HTR-8/SVneo (cell line): ENCODE results near the gene TNPO3.
"Not testable (repeated sequence)": the region's sequence is repeated elsewhere in the genome, so short reads cannot be mapped to it uniquely, and the experiment has no call there.

Experiments used
- DNase-seq: peaks from one replicate; pipeline ENCODE4 v3.0.0; 2011; ENCODE audit warnings: low spot score, mixed read lengths; ENCODE audit not compliant: insufficient read length
- FAIRE-seq: peaks from 2 replicates; lab custom pipeline; 2011; peaks lifted over from hg19 to GRCh38; lab: Jason Lieb, UNC

Gene TNPO3

GRCh38 chr7:128943251-128943650, 111.7 kb downstream of the TNPO3 start:
- DNase-seq, FAIRE-seq: not testable (repeated sequence)

GRCh38 chr7:128941946-128942526, 112.9 kb downstream of the TNPO3 start:
- DNase-seq (no peak), FAIRE-seq (no peak)

- FAIRE-seq: no peak
- DNase-seq: no peak
Observed at GRCh38 chr7:128941323-128941890, 113.5 kb downstream of the TNPO3 start.

DNA sequence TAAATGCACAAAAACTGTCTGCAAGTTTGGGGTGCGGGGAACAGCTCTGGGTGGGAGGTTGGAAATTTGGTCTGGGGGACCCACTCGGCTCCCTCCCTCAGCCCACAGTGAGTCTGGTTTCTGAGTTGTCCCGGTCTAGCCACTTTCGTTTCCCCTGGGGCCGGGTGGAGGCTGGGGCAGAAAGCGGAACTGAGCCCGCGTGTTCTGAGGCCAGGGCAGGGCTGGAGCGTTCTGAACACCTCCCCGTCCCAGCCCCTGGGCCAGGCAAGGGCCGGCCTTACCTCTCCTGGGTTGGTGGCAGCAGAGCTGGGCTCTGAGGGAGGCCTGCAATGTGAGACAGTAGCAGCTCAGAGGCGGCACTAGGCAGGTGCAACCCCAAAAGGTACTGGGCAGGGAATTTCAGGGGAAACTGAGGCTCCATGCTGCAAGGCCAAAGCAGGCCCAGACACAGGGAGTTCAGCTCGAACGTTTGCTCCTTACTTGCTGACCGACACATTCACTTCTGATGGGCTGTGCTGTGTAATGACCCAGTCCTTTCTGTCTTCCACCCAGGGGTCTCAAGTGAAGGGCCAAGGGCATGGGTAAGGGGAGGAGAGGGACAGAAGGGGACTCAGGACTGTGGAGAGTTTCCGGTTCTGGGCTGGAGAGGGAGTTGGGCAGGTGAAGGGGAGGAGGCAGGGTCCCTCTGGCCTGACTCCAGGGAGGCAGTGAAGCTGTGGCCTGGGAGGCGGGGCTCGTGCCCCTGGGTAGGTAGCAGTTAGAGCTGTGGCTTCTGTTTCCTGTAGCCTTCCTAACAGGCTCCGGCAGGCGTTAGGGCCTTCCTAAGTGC, 114.2 kb downstream of the TNPO3 start:
- FAIRE-seq (no peak), DNase-seq (no peak)

GRCh38 chr7:128939861-128940410, 115.0 kb downstream of the TNPO3 start:
- no peak for FAIRE-seq
- no peak for DNase-seq

GRCh38 chr7:128939075-128939860, 115.6 kb downstream of the TNPO3 start:
- no peak for FAIRE-seq
- DNase-seq: no peak

GRCh38 chr7:128938544-128939074, 116.3 kb downstream of the TNPO3 start:
- no peak for FAIRE-seq

GRCh38 chr7:128937647-128938543, 117.0 kb downstream of the TNPO3 start, which contains the start of gene IRF5:
TSS of gene IRF5 (plus strand) at chr7:128937927. CDS start at chr7:128942082, 4,155 bp downstream.
- no peak for FAIRE-seq
- peak; percentile 37 for DNase-seq

More at GRCh38 chr7:128938544-128939074, 116.3 kb downstream of the TNPO3 start:
- no peak for DNase-seq

DNA sequence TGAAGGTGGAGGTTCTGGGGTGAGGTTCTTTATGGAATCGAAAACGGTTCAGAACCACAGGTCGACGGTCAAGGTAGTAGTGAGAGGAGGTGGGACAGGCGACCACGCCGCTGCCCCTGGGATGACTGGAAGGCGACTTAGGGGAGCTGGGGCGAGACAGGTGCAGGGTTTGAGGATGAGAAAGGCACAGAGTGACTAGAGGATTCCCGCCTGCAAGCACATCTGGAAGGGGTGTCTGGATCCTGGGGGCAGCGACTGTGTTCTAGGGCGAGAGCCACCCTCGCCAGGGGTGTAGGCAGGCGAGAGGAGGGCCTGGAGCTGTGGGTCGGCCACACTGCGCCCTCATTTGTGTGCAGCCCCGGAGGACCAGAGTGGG, 117.7 kb downstream of the TNPO3 start:
- DNase-seq (no peak), FAIRE-seq (no peak)

DNA sequence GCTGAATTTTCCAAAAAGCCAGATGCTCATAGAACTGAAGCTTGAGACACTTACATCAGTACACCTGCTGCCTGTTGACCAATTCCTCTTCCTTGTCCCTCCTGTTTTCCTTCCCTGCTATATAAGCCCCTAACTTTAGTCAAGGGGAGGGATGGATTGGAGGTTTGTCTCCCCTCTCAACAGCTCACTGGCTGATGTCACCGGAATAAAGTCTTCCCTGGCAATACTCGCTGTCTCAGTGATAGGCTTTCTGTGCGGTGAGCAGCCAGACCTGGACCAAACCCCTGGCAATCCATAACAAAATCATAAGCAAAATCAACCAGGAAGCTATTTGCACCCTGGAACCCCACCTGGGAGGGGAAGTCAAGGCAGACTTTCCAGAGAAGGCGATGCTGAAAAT, 118.1 kb downstream of the TNPO3 start:
- DNase-seq (no peak), FAIRE-seq (no peak)

DNA sequence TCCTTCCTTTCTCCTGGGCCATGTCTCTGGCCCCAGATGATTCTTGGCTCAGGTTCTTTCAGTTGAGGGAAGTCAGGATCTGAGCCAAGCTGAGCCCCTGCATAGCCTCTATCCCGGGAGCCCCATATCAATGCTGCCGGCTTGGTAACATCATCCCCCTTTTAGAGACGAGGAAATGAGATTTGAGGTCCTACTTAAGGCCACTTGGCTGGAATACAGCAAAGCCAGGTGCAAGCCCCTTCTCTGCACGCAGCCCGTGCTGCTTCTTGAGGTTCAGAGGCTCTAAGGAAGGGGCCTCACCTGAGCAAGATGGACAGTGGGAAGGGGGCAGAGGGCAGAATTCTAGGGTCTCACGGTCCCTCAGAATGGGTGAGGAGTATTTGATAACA, 119.6 kb downstream of the TNPO3 start:
- DNase-seq (no peak), FAIRE-seq (no peak)

DNA sequence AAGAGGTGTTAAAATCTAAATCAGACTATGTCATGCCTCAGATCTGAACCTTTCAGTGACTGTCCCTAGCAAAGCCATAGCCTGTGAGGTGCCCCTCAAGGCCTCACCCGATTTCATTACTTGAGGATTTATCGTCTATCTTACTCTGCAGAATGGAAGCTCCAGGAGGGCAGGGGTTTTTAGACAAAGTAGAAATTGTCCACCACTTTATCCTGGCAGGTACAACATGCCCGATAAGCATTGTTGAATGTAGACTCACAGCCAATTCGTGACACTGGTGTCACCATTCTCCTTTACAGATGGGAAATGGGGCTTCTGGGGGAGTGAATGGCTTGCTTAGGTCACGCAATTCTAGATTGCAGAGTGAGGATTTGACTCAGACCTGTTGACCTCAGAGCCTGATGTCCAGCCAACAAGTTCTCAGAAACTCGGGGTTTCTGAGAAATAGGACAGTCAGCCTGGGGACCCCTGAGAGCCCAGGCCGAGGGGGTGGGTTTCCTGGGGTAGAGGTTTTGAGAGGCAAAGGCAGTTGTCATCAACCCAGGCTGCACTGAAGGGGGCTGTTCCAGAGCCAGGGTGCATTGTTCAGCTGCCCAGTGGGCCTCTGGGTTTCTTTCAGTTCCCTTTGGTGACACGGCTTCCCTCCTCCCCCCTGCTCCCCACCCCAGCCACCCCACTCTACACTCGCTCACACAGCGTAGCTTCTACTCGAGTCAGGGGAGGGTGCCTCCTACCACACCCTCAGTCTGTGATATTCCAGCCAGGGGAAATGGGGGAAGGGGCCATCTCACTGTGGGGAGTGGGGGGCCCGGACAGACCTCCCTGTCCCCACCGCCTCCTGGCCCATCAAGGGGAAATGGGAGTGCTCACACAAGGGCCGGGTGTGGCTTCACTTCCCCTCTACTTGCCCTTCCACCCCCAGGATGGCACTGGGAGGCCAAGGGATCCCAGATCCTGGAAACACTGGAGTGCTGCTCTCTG, 120.3 kb downstream of the TNPO3 start:
- FAIRE-seq: no peak
- DNase-seq: no peak

GRCh38 chr7:128933180-128933891, 121.6 kb downstream of the TNPO3 start:
- no peak for DNase-seq
- FAIRE-seq: no peak

DNA sequence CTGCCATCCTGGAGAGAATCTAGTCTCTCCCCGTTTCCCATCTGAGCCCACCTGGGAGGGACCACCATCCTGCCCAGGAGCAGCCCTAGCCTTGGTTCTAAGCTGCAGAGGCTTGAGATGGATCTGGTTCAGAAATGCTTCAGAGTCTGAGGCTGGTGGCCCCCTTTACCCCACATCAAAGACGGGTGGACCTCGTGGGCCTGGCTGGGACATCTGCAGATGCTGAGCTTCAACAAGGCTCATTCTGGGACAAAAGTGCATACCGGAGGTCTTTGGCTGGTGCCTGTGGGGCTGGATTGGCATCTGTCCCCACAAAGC, 122.1 kb downstream of the TNPO3 start:
- no peak for FAIRE-seq

GRCh38 chr7:128931965-128932861, 122.7 kb downstream of the TNPO3 start:
- DNase-seq (no peak), FAIRE-seq (no peak)

More for the DNA sequence above, 122.1 kb downstream of the TNPO3 start:
- no peak for DNase-seq

GRCh38 chr7:128931190-128931798, 123.6 kb downstream of the TNPO3 start:
- no peak for FAIRE-seq

More at GRCh38 chr7:128931190-128931798, 123.6 kb downstream of the TNPO3 start:
- no peak for DNase-seq
